SHP77 treated with DMSO at 0.1 percent for 48 hours (cell line): ENCODE results near the gene RASGRF2.
"Not testable (repeated sequence)": the region's sequence is repeated elsewhere in the genome, so short reads cannot be mapped to it uniquely, and the experiment has no call there.

Experiments used
- DNase-seq: peaks from one replicate; lab custom pipeline; 2025; lab: John Stamatoyannopoulos, UW

Gene RASGRF2

GRCh38 chr5:80986382-80986781 is 26.2 kb downstream of the RASGRF2 start:
- DNase-seq: no peak

GRCh38 chr5:80987078-80987766 is 27.1 kb downstream of the RASGRF2 start:
- no peak for DNase-seq

- DNase-seq: no peak
Measured at GRCh38 chr5:80988419-80988935, 28.3 kb downstream of the RASGRF2 start.

- no peak for DNase-seq
Measured at GRCh38 chr5:80989883-80990282, 29.7 kb downstream of the RASGRF2 start.

- no peak for DNase-seq
Measured at GRCh38 chr5:80990527-80990926, 30.4 kb downstream of the RASGRF2 start.

GRCh38 chr5:80990971-80991370 is 30.8 kb downstream of the RASGRF2 start:
- DNase-seq: no peak

- no peak for DNase-seq
Measured at GRCh38 chr5:80995908-80996307, 35.7 kb downstream of the RASGRF2 start.

- no peak for DNase-seq
Measured at GRCh38 chr5:80998590-80998979, 38.4 kb downstream of the RASGRF2 start.

- no peak for DNase-seq
Measured at GRCh38 chr5:81003811-81004386, 43.7 kb downstream of the RASGRF2 start.

GRCh38 chr5:81005708-81006107 is 45.5 kb downstream of the RASGRF2 start:
- no peak for DNase-seq

- no peak for DNase-seq
Measured at GRCh38 chr5:81006231-81006630, 46.1 kb downstream of the RASGRF2 start.

- no peak for DNase-seq
Measured at GRCh38 chr5:81006947-81007636, 46.9 kb downstream of the RASGRF2 start.

- no peak for DNase-seq
Measured at GRCh38 chr5:81007637-81008027, 47.5 kb downstream of the RASGRF2 start.

- DNase-seq: no peak
Measured at GRCh38 chr5:81010336-81011169, 50.4 kb downstream of the RASGRF2 start.

GRCh38 chr5:81014348-81014747 is 54.2 kb downstream of the RASGRF2 start:
- no peak for DNase-seq

GRCh38 chr5:81016116-81016515 is 56.0 kb downstream of the RASGRF2 start:
- no peak for DNase-seq

- no peak for DNase-seq
Measured at GRCh38 chr5:81017320-81017719, 57.2 kb downstream of the RASGRF2 start.

GRCh38 chr5:81018608-81019007 is 58.4 kb downstream of the RASGRF2 start:
- DNase-seq: not testable (repeated sequence)

- DNase-seq: no peak
Measured at GRCh38 chr5:81019748-81020147, 59.6 kb downstream of the RASGRF2 start.

GRCh38 chr5:81020478-81021167 is 60.5 kb downstream of the RASGRF2 start:
- no peak for DNase-seq

- DNase-seq: no peak
Measured at GRCh38 chr5:81021486-81021885, 61.3 kb downstream of the RASGRF2 start.
